ENCODE measurements around the gene FOXRED2. TPM values are rescaled to one million over a fixed set of nuclear protein-coding genes. Genes with fewer than 3 reads are reported as not detected.

Gene FOXRED2
- total and polyA plus RNA-seq, 2 of the 4 experiments (the other 2 are of a cell fraction): 1.6 to 4.0 TPM

- Histone ChIP-seq H3K9ac (ENCODE audit: low read depth, low read length) (no peak overlapping the region), H3K27me3 (ENCODE audit: control insufficient read depth, insufficient read depth, low read length) (no peaks in the 10 kb centered on the region), H4K20me1 (ENCODE audit: insufficient read depth, low read length) (no peaks in the 10 kb centered on the region), H2AK5ac (ENCODE audit: low read depth, low read length) (no peak overlapping the region), H3K56ac (ENCODE audit: extremely low read depth, insufficient read depth, low read length) (no peak overlapping the region), H3K4ac (ENCODE audit: low read depth, low read length) (no peak overlapping the region), H3K79me1 (ENCODE audit: low read depth in 1 of 2, low read length in 2 of 2) (peaks cover 10 to 55% of the 10 kb centered on the region in 2 experiments), H3K9me1 (ENCODE audit: insufficient read depth, low read length) (peaks cover 7% of the 10 kb centered on the region), H2BK120ac (ENCODE audit: low read depth, low read length) (no peak overlapping the region), H3K23ac (ENCODE audit: low read depth, low read length) (no peak overlapping the region), H3K14ac (replicated peaks; ENCODE audit: low read depth, low read length) (no peak overlapping the region), H4K91ac (ENCODE audit: insufficient read depth, low read depth, low read length) (no peak overlapping the region), H3K4me3 (ENCODE audit: insufficient read depth, low read depth, low read length) (no peak overlapping the region), H3K27ac (ENCODE audit: insufficient read depth, low read length) (no peak overlapping the region), H2AFZ (replicated peaks; ENCODE audit: low read length, poor library complexity) (no peak overlapping the region), H2BK5ac (ENCODE audit: low read depth, low read length, poor library complexity, severe bottlenecking) (no peak overlapping the region), H3K9me3 (ENCODE audit: control insufficient read depth, insufficient read depth, low read length) (no peaks in the 10 kb centered on the region), H4K5ac (ENCODE audit: low read depth, low read length) (no peak overlapping the region), H2BK20ac (ENCODE audit: low read depth, low read length) (no peak overlapping the region), H3K4me2 (ENCODE audit: low read depth, low read length) (no peak overlapping the region), H2AK9ac (replicated peaks; ENCODE audit: low read depth, low read length, poor library complexity) (no peak overlapping the region), H3K18ac (ENCODE audit: low read depth, low read length) (no peak overlapping the region), H2BK15ac (ENCODE audit: low read depth, low read length) (no peak overlapping the region), H3K4me1 (ENCODE audit: control insufficient read depth, insufficient read depth, low read length) (peaks cover 3% of the 10 kb centered on the region), H3K36me3 (ENCODE audit: control insufficient read depth, insufficient read depth, low read length) (peaks cover 35% of the 10 kb centered on the region), H4K8ac (ENCODE audit: low read depth in 2 of 2, low read length in 2 of 2) (no peak overlapping the region)
- intact Hi-C loops (cut with micrococcal nuclease): no loop called here
- dilution Hi-C loops (cut with HindIII; ENCODE audit: low sequenced_read_pairs, unreplicated experiment): no loop called here
- in situ Hi-C loops (cut with MboI; ENCODE audit: low sequenced_read_pairs): no loop called here
- ChIA-PET CTCF (interaction anchor here (0.7 kb wide), 1 partner anchor 130 kb away, joined by 3 read pairs; no protein-coding TSS in a partner anchor), POLR2A (ENCODE audit: unreplicated experiment) (no interaction called here)
- DNase-seq (no peak), ATAC-seq (ENCODE audit: low read depth) (no peak)
- no CpG with 5 or more reads among the region's 4 CpGs for WGBS, 2 experiments (ENCODE audit: extremely low coverage in 2 of 2, insufficient read length in 1 of 2)
- no TSS peak for BruUV-seq (replicated peaks)
- no peak for TF ChIP-seq CEBPB (IDR thresholded peaks at IDR 0.05; ENCODE audit: low read depth, low read length)
- no peak for TF ChIP-seq ELK1 (IDR thresholded peaks at IDR 0.05; ENCODE audit: borderline replicate concordance, low read depth, low read length)
- no peak for TF ChIP-seq RFX5 (IDR thresholded peaks at IDR 0.05; ENCODE audit: low read depth, low read length)
- no peak for TF ChIP-seq CTCF (conservative IDR thresholded peaks at IDR 0.05; ENCODE audit: low read depth, low read length)
- no peak for TF ChIP-seq BHLHE40 (IDR thresholded peaks at IDR 0.05; ENCODE audit: low read depth, low read length)
- no peak for TF ChIP-seq MAZ (IDR thresholded peaks at IDR 0.05; ENCODE audit: borderline replicate concordance, low read depth, low read length)
- no peak for TF ChIP-seq RAD21 (IDR thresholded peaks at IDR 0.05; ENCODE audit: low read length)
- TF ChIP-seq POLR2A (IDR thresholded peaks at IDR 0.05; ENCODE audit: low read depth, low read length): no peak
- no peak for TF ChIP-seq MXI1 (IDR thresholded peaks at IDR 0.05; ENCODE audit: borderline replicate concordance, low read depth, low read length)
- TF ChIP-seq MAFK (IDR thresholded peaks at IDR 0.05; ENCODE audit: low read depth, low read length): no peak
These were observed 27.9 kb downstream of the FOXRED2 start for GRCh38 chr22:36478966-36479365.
